ENCODE measurements around the gene SLC25A23. TPM values are rescaled to one million over a fixed set of nuclear protein-coding genes. Genes with fewer than 3 reads are reported as not detected.

Gene SLC25A23
- total RNA-seq, 1 experiment from 2014 or later, result 59.5 TPM

GRCh38 chr19:6479836-6480398, 20.3 kb upstream of the SLC25A23 start:
- intact Hi-C loops (cut with micrococcal nuclease; ENCODE audit: unreplicated experiment), result no loop called here
- no peaks in the 10 kb centered on the region for H3K27me3 ChIP-seq (ENCODE audit: insufficient read depth, low read depth)
- DNase-seq, result no peak
- H3K36me3 ChIP-seq (ENCODE audit: low read depth), result no peaks in the 10 kb centered on the region
- BruUV-seq (replicated peaks), result no TSS peak
- no peaks in the 10 kb centered on the region for H4K20me1 ChIP-seq (ENCODE audit: insufficient read depth)
- H3K27ac ChIP-seq, result no peak overlapping the region
- H2AFZ ChIP-seq, result no peak overlapping the region
- no peaks in the 10 kb centered on the region for H3K9me3 ChIP-seq (ENCODE audit: insufficient read depth, low read depth)
- no peaks in the 10 kb centered on the region for H3K79me2 ChIP-seq (ENCODE audit: low read depth)
- TF ChIP-seq, protein P1, sequence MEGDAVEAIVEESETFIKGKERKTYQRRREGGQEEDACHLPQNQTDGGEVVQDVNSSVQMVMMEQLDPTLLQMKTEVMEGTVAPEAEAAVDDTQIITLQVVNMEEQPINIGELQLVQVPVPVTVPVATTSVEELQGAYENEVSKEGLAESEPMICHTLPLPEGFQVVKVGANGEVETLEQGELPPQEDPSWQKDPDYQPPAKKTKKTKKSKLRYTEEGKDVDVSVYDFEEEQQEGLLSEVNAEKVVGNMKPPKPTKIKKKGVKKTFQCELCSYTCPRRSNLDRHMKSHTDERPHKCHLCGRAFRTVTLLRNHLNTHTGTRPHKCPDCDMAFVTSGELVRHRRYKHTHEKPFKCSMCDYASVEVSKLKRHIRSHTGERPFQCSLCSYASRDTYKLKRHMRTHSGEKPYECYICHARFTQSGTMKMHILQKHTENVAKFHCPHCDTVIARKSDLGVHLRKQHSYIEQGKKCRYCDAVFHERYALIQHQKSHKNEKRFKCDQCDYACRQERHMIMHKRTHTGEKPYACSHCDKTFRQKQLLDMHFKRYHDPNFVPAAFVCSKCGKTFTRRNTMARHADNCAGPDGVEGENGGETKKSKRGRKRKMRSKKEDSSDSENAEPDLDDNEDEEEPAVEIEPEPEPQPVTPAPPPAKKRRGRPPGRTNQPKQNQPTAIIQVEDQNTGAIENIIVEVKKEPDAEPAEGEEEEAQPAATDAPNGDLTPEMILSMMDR (conservative IDR thresholded peaks at IDR 0.05), result no peak
- TF ChIP-seq EZH2 (IDR thresholded peaks at IDR 0.05; ENCODE audit: low read depth), result no peak
- peaks cover 5% of the 10 kb centered on the region; the same call in 1 of the 2 replicates for H3F3A ChIP-seq (ENCODE audit: insufficient read depth, low read depth)
- no peak overlapping the region for H3K4me2 ChIP-seq
- H3K4me1 ChIP-seq (replicated peaks; ENCODE audit: insufficient read depth), result peaks cover 11% of the 10 kb centered on the region; the same call in 1 of the 2 replicates
- H3K9me2 ChIP-seq (ENCODE audit: insufficient read depth), result no peaks in the 10 kb centered on the region
- ChIA-PET CTCF (no interaction called here), POLR2A (ENCODE audit: unreplicated experiment) (no interaction called here)
- no peak overlapping the region for H3K4me3 ChIP-seq

DNA sequence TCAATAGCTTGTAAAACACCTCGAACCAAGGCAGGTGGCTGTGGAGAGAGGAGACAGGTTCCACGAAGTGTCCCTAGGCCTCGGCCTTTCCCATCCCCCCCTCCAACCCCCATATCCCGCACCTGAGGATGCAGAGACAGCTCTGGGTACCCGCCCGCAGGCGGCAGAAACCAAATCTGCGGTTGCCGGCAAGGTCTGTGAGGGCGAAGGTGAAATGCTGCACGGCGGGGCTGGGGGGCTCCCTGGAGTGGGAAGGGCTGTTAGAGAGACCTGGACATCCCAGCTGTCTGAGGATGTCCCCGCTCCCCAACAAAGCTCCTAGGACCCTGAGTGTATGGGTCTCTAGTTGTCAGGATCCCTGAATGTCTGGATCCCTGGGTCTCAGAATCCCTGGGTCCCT, 19.2 kb upstream of the SLC25A23 start:
- Histone ChIP-seq H3K79me2 (ENCODE audit: low read depth) (no peaks in the 10 kb centered on the region), H3K4me1 (replicated peaks; ENCODE audit: insufficient read depth) (peaks cover 2% of the 10 kb centered on the region; the same call in 1 of the 2 replicates), H3K9me2 (ENCODE audit: insufficient read depth) (no peaks in the 10 kb centered on the region), H3K27me3 (ENCODE audit: insufficient read depth, low read depth) (no peaks in the 10 kb centered on the region), H3K4me2 (no peak overlapping the region), H3K27ac (no peak overlapping the region), H2AFZ (no peak overlapping the region), H3K4me3 (no peak overlapping the region), H3K36me3 (ENCODE audit: low read depth) (no peaks in the 10 kb centered on the region), H4K20me1 (ENCODE audit: insufficient read depth) (no peaks in the 10 kb centered on the region), H3K9me3 (ENCODE audit: insufficient read depth, low read depth) (no peaks in the 10 kb centered on the region), H3F3A (ENCODE audit: insufficient read depth, low read depth) (peaks cover 1% of the 10 kb centered on the region; the same call in 1 of the 2 replicates)
- CTCF ChIA-PET, result interaction anchor here (0.5 kb wide), 1 partner anchor 38 kb away, joined by 4 read pairs; no protein-coding TSS in a partner anchor
- no TSS peak for BruUV-seq (replicated peaks)
- POLR2A ChIA-PET (ENCODE audit: unreplicated experiment), result no interaction called here
- intact Hi-C loops (cut with micrococcal nuclease; ENCODE audit: unreplicated experiment), result no loop called here
- DNase-seq, result no peak
- TF ChIP-seq, protein P1 (conservative IDR thresholded peaks at IDR 0.05), result no peak
- no peak for TF ChIP-seq EZH2 (IDR thresholded peaks at IDR 0.05; ENCODE audit: low read depth)

DNA sequence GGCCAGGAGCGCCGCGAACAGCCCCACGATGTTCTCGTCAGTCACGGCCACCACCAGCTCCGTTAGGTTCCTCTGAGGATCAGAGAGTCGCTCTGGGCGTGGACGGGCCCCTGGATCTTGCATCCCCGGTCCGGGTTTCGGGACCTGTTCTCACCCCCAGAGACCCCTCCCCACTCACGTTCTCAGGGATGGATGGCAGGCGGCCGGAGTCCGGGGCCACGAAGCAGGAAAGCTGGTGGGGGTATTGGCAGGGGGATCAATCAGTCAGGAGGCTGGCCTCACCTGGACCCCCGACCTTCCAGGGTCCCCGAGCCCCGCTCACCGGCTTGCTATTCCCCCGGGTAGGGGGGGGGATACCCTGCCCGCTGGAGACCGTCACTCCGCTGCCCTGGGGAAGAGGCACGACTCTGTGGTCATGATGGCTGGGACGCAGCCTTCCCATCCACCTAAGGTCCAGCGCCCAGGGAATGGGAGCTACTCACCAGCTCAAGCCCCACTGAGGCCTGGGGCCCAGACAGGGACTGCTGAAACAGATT, 17.4 kb upstream of the SLC25A23 start:
- no peak overlapping the region for H3K27ac ChIP-seq
- H2AFZ ChIP-seq, result no peak overlapping the region
- TF ChIP-seq, protein P1 (conservative IDR thresholded peaks at IDR 0.05), result no peak
- TF ChIP-seq EZH2 (IDR thresholded peaks at IDR 0.05; ENCODE audit: low read depth), result no peak
- no peaks in the 10 kb centered on the region for H3K36me3 ChIP-seq (ENCODE audit: low read depth)
- H3K79me2 ChIP-seq (ENCODE audit: low read depth), result no peaks in the 10 kb centered on the region
- ChIA-PET CTCF (no interaction called here), POLR2A (ENCODE audit: unreplicated experiment) (interaction anchor here (0.7 kb wide), 1 partner anchor 254 kb away, joined by 3 read pairs; no protein-coding TSS in a partner anchor)
- no peaks in the 10 kb centered on the region for H3K9me3 ChIP-seq (ENCODE audit: insufficient read depth, low read depth)
- H3K9me2 ChIP-seq (ENCODE audit: insufficient read depth), result no peaks in the 10 kb centered on the region
- H3K4me2 ChIP-seq, result no peak overlapping the region
- no peak for DNase-seq
- H3K4me3 ChIP-seq, result no peak overlapping the region
- BruUV-seq (replicated peaks), result no TSS peak
- H4K20me1 ChIP-seq (ENCODE audit: insufficient read depth), result no peaks in the 10 kb centered on the region
- H3K27me3 ChIP-seq (ENCODE audit: insufficient read depth, low read depth), result no peaks in the 10 kb centered on the region
- H3F3A ChIP-seq (ENCODE audit: insufficient read depth, low read depth), result no peaks in the 10 kb centered on the region; the same call in 1 of the 2 replicates
- intact Hi-C loops (cut with micrococcal nuclease; ENCODE audit: unreplicated experiment), result no loop called here
- H3K4me1 ChIP-seq (replicated peaks; ENCODE audit: insufficient read depth), result peaks cover 9% of the 10 kb centered on the region; the same call in 1 of the 2 replicates
